NCI-H1048 (cell line): ENCODE measurements around the gene EML4.

ENCODE experiments used
- DNase-seq: peaks from one replicate; lab custom pipeline; 2025; lab: John Stamatoyannopoulos, UW

The EML4 gene

GRCh38 chr2:42138163-42139015, 30.8 kb upstream of the EML4 start:
- no peak for DNase-seq

DNA sequence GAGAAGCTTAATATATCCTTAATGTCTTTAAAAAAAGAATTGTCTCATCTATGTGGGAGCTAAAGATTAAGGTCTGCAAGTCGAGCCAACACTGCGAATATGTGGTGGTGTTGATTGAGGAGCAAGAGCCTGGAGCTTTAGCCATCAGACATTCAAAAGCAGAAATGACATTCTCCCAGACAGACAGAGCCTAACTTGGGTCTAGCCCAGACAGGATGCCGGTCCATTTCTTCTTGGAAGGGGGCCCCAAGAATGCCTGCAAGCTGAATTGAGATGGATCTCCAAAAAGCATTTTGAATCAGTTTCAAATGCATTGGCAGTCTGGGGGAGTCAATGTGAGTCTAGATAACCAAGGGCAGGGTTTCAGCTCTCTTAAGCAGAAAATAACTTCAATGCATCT, 30.1 kb upstream of the EML4 start:
- DNase-seq = no peak

DNA sequence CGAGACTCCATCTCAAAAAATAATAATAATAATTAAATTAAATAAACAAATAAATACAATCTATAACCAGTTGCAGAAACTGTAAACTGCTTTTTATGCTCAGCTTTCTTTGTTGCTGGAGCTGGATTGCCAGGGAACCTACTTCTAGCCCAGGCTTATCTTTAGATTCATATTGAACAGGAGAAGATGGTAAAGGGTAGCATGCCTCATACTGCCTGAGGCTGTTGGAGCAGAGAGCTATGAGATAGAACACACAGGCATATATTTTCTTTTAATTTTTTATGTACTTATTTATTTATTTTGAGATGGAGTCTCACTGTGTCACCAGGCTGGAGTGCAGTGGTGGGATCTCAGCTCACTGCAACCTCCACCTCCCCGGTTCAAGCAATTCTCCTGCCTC, 28.7 kb upstream of the EML4 start:
- no peak for DNase-seq

GRCh38 chr2:42141687-42142546, 27.2 kb upstream of the EML4 start:
- no peak for DNase-seq

GRCh38 chr2:42142547-42143184, 26.5 kb upstream of the EML4 start:
- DNase-seq = no peak

- no peak for DNase-seq
Observed at GRCh38 chr2:42147641-42148274, 21.4 kb upstream of the EML4 start.

DNA sequence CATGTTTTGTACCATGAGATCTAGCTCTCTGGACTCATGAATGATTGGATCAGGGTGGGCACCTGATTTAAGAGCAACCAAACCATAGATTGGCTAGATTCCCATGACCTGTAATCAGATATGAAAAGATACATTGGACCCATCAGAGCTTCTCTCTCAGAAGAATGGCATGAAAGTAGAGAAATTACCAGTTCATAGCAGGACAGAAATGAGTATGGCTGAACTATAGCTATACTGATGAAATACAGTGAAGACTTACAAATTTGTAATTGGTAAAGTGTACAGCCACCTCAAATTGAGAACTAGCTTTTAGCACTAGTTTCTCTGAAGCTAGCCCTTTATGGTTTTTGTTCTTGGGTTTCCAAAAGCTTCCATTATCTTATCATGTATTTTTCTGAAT, 19.0 kb upstream of the EML4 start:
- DNase-seq = no peak

DNA sequence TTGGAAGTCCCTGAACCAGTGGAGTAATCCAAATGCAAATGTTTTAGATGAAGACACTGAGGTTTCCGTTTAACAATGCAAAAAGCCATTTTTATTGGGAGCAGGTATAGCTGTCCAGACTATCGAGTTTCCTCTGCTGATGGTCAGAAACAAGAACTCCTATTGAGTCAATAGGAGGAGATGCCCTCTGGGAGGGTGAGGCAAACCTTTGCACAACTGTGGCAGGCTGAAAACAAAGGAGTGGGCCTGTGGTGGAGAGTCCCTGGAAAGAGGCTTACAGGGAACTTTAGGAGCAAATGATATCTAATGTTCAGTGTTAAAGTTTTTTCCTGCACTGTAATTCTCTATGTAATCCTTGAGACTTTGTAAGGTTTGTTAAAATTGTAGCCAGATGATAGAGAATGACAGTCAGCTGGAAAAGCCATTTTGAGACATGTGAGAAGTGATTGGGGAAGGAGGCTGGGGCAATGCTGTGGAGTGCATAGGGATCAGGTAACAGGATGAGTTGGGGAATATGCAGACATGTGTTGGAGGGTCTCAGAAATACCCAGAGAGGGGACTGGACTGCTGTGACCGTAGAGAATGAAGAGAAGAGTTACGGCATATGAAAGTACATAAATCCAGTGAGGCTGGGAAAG, 15.1 kb upstream of the EML4 start:
- no peak for DNase-seq

- no peak for DNase-seq
Observed at GRCh38 chr2:42156721-42157120, 12.4 kb upstream of the EML4 start.

GRCh38 chr2:42161444-42161843, 7.7 kb upstream of the EML4 start:
- no peak for DNase-seq

DNA sequence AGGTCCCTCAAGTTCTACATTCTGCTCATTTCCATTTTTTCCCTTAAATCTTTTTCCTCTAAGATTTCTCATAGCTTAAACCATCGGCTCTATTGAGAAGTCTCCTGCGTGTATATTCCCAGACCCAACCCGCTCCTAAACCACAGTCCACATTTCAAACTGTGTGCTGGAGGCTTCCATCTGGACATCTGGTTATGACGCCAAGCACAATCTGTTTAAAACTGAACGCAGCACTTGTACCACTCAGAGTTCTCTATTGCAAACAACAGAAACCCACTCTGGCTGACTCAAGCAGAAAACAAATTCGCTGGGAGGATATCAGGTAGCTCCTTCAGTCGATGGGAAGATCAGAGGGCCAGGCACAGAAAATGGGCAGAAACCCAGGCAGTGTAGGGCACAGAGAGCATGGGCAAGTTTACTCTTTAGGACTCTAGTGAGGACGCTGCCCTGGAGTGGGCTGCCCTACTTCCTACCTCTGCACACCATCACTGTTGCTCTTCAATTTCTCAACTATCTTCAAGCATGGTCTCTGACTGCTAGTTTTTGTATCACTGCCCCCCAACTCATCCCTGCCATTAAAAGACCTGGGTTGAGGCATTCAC, 5.6 kb upstream of the EML4 start:
- DNase-seq = no peak

DNA sequence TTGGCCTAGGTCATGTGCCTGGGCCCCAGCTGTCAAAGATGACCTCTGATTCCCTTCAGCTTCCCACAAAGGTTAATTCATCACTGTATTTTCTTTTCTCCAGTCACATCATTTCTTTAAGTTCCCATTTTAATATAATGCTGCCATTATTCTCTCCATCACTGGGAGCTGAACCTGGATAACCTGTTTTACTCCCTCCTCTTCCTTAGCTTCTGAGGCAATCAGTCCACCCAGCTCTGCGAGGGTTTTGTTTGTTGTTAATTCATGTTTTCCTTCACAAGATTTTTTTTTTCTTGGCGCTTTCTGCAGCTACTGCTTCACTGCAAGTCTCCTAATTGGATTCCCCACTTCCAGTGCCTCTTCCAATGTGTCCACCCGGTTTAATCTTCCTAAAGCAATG, 5.1 kb upstream of the EML4 start:
- DNase-seq = no peak

DNA sequence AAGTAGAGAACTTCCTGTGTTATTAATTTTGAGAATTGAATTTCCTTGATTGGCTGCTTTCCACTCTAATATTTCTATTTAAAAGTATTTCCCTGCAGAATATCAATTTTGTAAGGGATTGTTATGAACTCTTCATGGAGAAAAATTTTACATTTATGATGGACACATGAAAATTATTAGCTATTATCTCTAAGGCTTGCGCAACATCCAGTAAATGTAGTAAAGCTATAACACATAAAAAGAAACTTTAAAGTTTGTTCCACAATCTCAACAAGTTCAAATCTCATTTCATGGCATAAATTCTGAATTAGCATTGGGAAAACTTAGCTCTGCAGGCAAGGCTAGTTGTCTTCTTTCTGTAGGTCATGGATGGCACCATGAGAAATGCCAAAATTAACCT, 4.2 kb upstream of the EML4 start:
- DNase-seq = no peak

DNA sequence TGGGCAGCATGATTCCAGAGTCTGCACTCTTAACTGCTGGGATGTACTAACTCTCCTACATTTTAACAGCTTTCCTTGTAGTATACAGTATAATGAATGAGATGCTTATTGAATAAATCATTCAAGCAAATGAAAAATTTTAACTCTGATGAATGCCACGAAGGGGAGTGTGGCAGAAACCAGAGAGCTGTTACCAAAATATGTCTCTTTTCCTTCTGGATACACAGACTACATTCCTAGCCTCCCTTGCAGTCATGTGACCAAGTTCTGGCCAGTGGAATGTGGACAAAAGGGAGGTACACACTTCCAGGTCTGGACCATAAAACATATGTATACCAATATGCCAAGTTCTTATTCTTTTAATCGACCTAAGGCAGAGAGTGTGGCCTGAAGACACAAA, 1.7 kb upstream of the EML4 start:
- DNase-seq = no peak

GRCh38 chr2:42168459-42169099, 574 bp upstream of the EML4 start:
- no peak for DNase-seq

GRCh38 chr2:42169874-42170521, 845 bp downstream of the EML4 start:
- DNase-seq = no peak

GRCh38 chr2:42170619-42171395, 1.7 kb downstream of the EML4 start:
- DNase-seq = no peak

DNA sequence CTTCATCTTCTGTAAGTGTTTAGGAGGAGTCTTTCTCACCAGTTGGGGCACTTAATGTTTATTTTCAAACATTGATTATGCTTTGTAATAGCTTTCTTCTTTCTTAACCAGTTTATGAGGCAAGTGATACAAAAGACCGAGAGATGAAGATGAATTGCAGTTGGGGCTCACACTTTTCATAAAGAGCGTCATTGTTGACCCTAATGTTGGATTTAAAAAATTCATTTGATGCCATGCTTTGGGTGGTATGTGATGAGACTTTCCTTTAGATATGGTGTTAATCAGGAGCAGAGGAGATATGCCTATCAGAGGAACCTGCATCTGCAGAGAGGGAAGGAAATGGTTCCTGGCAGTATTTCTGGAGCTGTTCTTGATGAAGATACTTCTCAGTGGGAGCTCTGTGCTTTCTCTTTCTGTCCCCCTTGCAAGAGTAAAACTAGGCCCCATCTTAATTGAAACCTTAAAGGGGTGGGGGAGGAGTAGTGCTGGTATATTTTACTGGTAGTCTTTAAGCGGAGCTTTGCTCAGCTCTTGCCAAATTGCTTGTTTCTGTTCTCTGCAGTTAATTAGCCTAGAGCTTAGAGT, 2.3 kb downstream of the EML4 start:
- no peak for DNase-seq

- DNase-seq = no peak
Observed at GRCh38 chr2:42172020-42172419, 2.9 kb downstream of the EML4 start.
